Sigmoid colon (tissue), 7 donors: ENCODE results near the gene NOS3. TPM values are rescaled to one million over a fixed set of nuclear protein-coding genes. Genes with fewer than 3 reads are reported as not detected.

ENCODE experiments used
- DNase-seq: peaks from one replicate; pipeline ENCODE4 v3.0.0-alpha.2; 2019
- H3K27ac ChIP-seq, 4 donors: fragments of 200-600 bp; sonication (generic); one replicate each; pipeline ENCODE4 v1.5.1; 2016 to 2019; ENCODE audit warnings: mild to moderate bottlenecking in 1 of 4
- H3K27me3 ChIP-seq, 3 donors: fragments of 200-600 bp; sonication (generic); one replicate each; pipeline ENCODE4 v1.5.1; 2019; ENCODE audit warnings: mild to moderate bottlenecking in 1 of 3
- H3K36me3 ChIP-seq, 4 donors: fragments of 200-600 bp; sonication (generic); one replicate each; pipeline ENCODE4 v1.5.1; 2016 to 2019
- H3K4me1 ChIP-seq, 4 donors: fragments of 200-600 bp; sonication (generic); one replicate each; pipeline ENCODE4 v1.5.1; 2017 to 2019
- H3K4me3 ChIP-seq, 4 donors: fragments of 200-600 bp; sonication (generic); one replicate each; pipeline ENCODE4 v1.5.1; 2017 to 2019; ENCODE audit warnings: mild to moderate bottlenecking in 2 of 4, moderate library complexity in 1 of 4
- H3K9me3 ChIP-seq, 4 donors: fragments of 200-600 bp in 3 of 4; sonication (generic) in 3 of 4; one replicate each; pipeline versions ENCODE4 v1.5.1 to v1.6.1; 2013 to 2019
- EP300 ChIP-seq, 4 donors: sonication (generic); formaldehyde crosslinking; IDR thresholded peaks; one replicate each; pipeline ENCODE4 v1.6.1; 2017; ENCODE audit warnings: antibody characterized with exemption in 4 of 4
- POLR2A ChIP-seq, 2 donors: fragments of 450-650 bp; IDR thresholded peaks; one replicate each; pipeline ENCODE4 v1.6.1; 2016; ENCODE audit warnings: antibody characterized with exemption in 2 of 2, mild to moderate bottlenecking in 2 of 2, moderate library complexity in 2 of 2
- POLR2AphosphoS5 ChIP-seq, 4 donors: sonication (generic); formaldehyde crosslinking; IDR thresholded peaks; one replicate each; pipeline ENCODE4 v1.6.1; 2017; ENCODE audit warnings: antibody characterized with exemption in 4 of 4
- WGBS, 2 donors: extraction: QIAGEN DNeasy Blood & Tissue Kit; methylation state at CpG; one replicate each; pipeline ENCODE4 v1.1.7; 2013; 5-methylcytosine and 5-hydroxymethylcytosine counted together
- intact Hi-C: fragments of 100-400 bp; cut with DNase I; formaldehyde crosslinking; loops from one replicate; pipeline ENCODE4 v1.15.1; 2023
- polyA plus RNA-seq, 3 donors: library from polyadenylated mRNA; stranded (reverse); fragments of 200-250 nt; gene quantifications; one replicate each; pipeline ENCODE4 v1.2.3, GENCODE V29; 2013
- total RNA-seq, 4 donors: library from RNA; depleted of rRNA; stranded (reverse); fragments of >200 nt; gene quantifications; one replicate each; pipeline ENCODE4 v1.1.0, GENCODE V29; 2016
- TF ChIP-seq, protein P1 (sequence below), 4 experiments: fragments of 450-650 bp in 3 of 4; fragments of 200-600 bp in 1 of 4; IDR thresholded peaks; one replicate each; pipeline ENCODE4 v1.5.1; 2016 to 2019; ENCODE audit warnings: antibody characterized with exemption in 4 of 4, mild to moderate bottlenecking in 3 of 4, moderate library complexity in 2 of 4
- donor health status: healthy with polysubstance abuse.
- donor health status: Bipolar disorder and iron deficiency.
- donor health status: healthy.

Gene NOS3
- total and polyA plus RNA-seq, 7 donors: 0.23 to 7.2 (median 1.8) TPM

DNA sequence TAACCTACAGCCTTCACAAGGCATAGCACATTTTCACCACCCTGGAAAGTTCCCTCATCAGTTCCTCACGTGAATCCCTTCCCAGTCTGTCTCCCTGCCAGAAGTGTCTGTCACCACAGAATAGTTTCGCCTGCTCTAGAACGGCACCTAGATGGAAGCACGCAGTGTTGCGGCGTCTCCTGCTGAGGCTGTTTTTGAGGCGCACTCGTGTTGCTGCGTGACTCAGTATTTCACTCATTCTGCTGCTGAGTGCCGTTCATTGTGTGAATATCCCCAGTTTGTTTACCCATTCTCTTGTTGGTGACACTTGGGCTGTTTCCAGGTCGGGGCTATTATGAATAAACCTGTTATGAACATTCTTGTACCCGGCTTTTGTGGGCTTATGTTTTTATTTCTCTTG, 12.8 kb downstream of the NOS3 start:
- H3K27ac ChIP-seq: no peak overlapping the region
- peaks cover 0 to 1% (median 0%) of the 10 kb centered on the region in 3 donors for H3K27me3 ChIP-seq
- DNase-seq: no peak
- no peak for TF ChIP-seq EP300 (IDR thresholded peaks at IDR 0.05)
- TF ChIP-seq, protein P1, sequence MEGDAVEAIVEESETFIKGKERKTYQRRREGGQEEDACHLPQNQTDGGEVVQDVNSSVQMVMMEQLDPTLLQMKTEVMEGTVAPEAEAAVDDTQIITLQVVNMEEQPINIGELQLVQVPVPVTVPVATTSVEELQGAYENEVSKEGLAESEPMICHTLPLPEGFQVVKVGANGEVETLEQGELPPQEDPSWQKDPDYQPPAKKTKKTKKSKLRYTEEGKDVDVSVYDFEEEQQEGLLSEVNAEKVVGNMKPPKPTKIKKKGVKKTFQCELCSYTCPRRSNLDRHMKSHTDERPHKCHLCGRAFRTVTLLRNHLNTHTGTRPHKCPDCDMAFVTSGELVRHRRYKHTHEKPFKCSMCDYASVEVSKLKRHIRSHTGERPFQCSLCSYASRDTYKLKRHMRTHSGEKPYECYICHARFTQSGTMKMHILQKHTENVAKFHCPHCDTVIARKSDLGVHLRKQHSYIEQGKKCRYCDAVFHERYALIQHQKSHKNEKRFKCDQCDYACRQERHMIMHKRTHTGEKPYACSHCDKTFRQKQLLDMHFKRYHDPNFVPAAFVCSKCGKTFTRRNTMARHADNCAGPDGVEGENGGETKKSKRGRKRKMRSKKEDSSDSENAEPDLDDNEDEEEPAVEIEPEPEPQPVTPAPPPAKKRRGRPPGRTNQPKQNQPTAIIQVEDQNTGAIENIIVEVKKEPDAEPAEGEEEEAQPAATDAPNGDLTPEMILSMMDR (IDR thresholded peaks at IDR 0.05): no peak
- no peak for TF ChIP-seq POLR2A (IDR thresholded peaks at IDR 0.05)
- TF ChIP-seq POLR2AphosphoS5 (IDR thresholded peaks at IDR 0.05): no peak
- no peaks in the 10 kb centered on the region for H3K36me3 ChIP-seq
- peaks cover 0 to 4% (median 0%) of the 10 kb centered on the region in 4 donors for H3K4me1 ChIP-seq
- H3K9me3 ChIP-seq: no peaks in the 10 kb centered on the region
- 17 to 67% methylated on average over 12 of the region's 12 CpGs for WGBS, 2 donors
- intact Hi-C loops: no loop called here
- H3K4me3 ChIP-seq: no peak overlapping the region

DNA sequence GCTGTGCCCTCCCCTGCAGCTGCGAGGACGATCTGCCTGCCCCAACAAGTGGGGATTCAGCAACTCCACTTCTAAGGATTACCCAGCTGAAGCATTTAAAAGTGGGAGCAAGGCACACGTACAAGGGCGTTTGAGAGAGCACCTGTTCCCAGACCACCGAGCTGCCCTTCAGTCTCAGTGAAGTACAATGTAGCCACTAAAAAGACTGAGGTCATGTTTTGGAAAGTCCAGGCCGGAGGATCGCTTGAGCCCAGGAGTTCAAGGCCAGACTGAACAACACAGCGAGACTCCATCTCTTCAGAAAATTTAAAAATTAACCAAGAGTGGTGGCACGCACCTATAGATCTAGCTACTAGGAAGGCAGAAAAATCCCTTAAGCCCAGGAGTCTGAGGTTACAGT, 14.7 kb downstream of the NOS3 start:
- H3K27ac ChIP-seq: no peak overlapping the region
- WGBS, 2 donors: 81% methylated on average over 9 of the region's 9 CpGs
- H3K36me3 ChIP-seq: no peaks in the 10 kb centered on the region
- peaks cover 0 to 10% (median 0%) of the 10 kb centered on the region in 4 donors for H3K4me1 ChIP-seq
- no peak for TF ChIP-seq POLR2AphosphoS5 (IDR thresholded peaks at IDR 0.05)
- no peak for TF ChIP-seq EP300 (IDR thresholded peaks at IDR 0.05)
- TF ChIP-seq POLR2A (IDR thresholded peaks at IDR 0.05): no peak
- TF ChIP-seq, protein P1 (IDR thresholded peaks at IDR 0.05): no peak
- intact Hi-C loops: loop anchor here (5.0 kb wide), 1 partner anchor 228 kb away; no protein-coding TSS in a partner anchor
- H3K9me3 ChIP-seq: no peaks in the 10 kb centered on the region
- no peak overlapping the region for H3K4me3 ChIP-seq
- no peak for DNase-seq
- peaks cover 0 to 21% (median 17%) of the 10 kb centered on the region in 3 donors for H3K27me3 ChIP-seq

DNA sequence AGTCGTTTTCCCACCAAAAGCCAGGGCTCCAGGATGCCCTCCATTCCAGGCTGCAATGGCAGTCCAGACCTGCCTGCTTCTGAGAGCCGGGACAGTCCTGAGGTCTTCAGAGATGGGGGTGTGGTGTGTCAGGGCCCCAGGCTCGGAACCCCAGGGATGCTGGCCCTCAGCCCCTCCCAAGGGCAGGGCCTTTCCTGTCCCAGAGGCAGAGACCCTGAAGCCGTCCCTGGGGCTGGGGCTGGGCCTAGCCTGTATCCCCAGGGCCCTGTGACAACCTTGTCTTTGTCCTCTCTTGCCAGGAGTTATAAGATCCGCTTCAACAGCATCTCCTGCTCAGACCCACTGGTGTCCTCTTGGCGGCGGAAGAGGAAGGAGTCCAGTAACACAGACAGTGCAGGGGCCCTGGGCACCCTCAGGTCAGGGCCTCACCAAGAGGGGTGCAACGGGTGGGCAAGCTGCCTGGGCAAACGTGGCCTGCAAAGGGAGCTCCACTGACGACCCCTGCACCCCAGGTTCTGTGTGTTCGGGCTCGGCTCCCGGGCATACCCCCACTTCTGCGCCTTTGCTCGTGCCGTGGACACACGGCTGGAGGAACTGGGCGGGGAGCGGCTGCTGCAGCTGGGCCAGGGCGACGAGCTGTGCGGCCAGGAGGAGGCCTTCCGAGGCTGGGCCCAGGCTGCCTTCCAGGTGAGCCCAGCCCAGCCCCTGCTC, 15.9 kb downstream of the NOS3 start:
- Histone ChIP-seq H3K36me3 (no peaks in the 10 kb centered on the region), H3K27ac (no peak overlapping the region), H3K9me3 (no peaks in the 10 kb centered on the region), H3K4me1 (peaks cover 0 to 10% (median 0%) of the 10 kb centered on the region in 4 donors), H3K4me3 (no peak overlapping the region), H3K27me3 (peaks cover 0 to 27% (median 19%) of the 10 kb centered on the region in 3 donors)
- intact Hi-C loops: loop anchor here (5.0 kb wide), 1 partner anchor 229 kb away; no protein-coding TSS in a partner anchor
- no peak for TF ChIP-seq POLR2A (IDR thresholded peaks at IDR 0.05)
- TF ChIP-seq POLR2AphosphoS5 (IDR thresholded peaks at IDR 0.05): no peak
- TF ChIP-seq EP300 (IDR thresholded peaks at IDR 0.05): no peak
- TF ChIP-seq, protein P1 (IDR thresholded peaks at IDR 0.05): no peak
- DNase-seq: no peak
- WGBS, 2 donors: 87 to 91% methylated on average over 23 of the region's 23 CpGs

DNA sequence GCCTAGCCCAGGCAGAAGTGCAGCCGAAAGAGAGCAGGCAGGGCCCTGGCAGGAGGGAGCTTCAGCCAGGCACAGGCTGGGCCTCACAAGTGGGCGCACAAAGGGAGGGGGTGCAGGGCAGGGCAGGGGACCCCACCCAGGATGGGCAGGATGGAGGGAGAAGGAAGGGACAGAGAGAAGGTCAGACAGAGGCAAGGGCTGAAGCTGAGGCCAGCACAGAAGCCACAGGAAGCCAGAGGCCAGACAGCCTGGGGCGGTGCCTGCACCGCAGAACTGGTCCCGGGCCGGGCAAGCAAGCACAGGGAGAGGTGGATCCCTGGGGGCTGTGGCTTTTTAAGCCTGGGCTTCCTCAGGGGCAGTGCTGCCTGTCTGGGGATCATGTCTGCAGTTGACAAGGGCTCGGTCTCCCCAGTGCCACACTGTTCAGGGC, 16.7 kb downstream of the NOS3 start:
- Histone ChIP-seq H3K4me1 (peaks cover 0 to 10% (median 0%) of the 10 kb centered on the region in 4 donors), H3K27ac (no peak overlapping the region)
- intact Hi-C loops: loop anchor here (5.0 kb wide), 1 partner anchor 230 kb away; no protein-coding TSS in a partner anchor

More for the DNA sequence above, 16.7 kb downstream of the NOS3 start:
- DNase-seq: no peak
- H3K9me3 ChIP-seq: no peaks in the 10 kb centered on the region
- no peak for TF ChIP-seq EP300 (IDR thresholded peaks at IDR 0.05)
- no peak for TF ChIP-seq POLR2A (IDR thresholded peaks at IDR 0.05)
- TF ChIP-seq, protein P1 (IDR thresholded peaks at IDR 0.05): no peak
- no peak for TF ChIP-seq POLR2AphosphoS5 (IDR thresholded peaks at IDR 0.05)
- WGBS, 2 donors: 74 to 83% methylated on average over 7 of the region's 7 CpGs
- peaks cover 1 to 34% (median 26%) of the 10 kb centered on the region in 3 donors for H3K27me3 ChIP-seq
- H3K4me3 ChIP-seq: no peak overlapping the region
- no peaks in the 10 kb centered on the region for H3K36me3 ChIP-seq
